ENCODE data around the gene SLMAP.

SLMAP gene

GRCh38 chr3:57755741-57756527 lies at the start of gene SLMAP:
SLMAP (plus strand) TSS chr3:57756309; CDS start chr3:57757652, 1,343 bp downstream.
- peak; percentile 97 for DNase-seq (ENCODE audit: low spot score)

DNA sequence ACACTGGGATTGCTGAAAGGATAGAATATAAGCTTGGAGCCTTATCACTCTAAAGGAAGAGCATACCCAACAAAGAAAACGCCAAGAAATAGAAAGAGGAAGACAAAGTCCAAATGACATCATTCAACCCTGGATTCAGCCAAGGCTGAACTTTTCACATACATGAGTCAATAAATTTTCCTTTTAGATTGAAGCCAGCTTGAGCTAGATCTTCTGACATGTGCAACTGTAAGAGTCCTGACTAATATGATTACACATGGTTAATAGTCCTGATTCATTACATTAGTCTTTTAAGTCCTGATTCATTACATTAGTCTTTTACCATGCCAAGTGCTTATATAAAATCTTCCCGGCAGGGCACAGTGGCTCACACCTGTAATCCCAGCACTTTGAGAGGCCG lies 49.6 kb upstream of the SLMAP start:
- peak; percentile 60 for DNase-seq (ENCODE audit: low spot score)

DNA sequence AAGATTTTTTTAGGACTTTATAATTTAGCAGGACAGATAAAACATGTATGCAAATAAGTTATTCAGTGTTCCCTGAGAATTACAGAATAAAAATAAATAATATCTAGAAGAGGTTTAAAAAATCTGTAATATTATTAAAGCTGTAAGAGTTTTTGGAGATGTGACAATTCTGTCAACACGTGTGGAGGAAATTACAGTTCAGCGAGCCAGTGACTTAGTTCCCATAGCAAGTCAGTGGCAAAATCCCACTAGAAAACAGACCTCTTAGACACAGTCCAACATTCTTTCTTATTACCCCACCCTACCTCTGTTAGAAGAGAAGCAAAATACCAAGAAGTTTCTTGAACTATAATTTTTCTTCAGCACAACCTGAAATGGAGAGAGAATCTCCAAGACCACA lies 47.1 kb upstream of the SLMAP start:
- no peak for DNase-seq (ENCODE audit: low spot score)

- peak; percentile 10 for DNase-seq (ENCODE audit: low spot score)
Measured at GRCh38 chr3:57709559-57709958, 46.5 kb upstream of the SLMAP start.

DNA sequence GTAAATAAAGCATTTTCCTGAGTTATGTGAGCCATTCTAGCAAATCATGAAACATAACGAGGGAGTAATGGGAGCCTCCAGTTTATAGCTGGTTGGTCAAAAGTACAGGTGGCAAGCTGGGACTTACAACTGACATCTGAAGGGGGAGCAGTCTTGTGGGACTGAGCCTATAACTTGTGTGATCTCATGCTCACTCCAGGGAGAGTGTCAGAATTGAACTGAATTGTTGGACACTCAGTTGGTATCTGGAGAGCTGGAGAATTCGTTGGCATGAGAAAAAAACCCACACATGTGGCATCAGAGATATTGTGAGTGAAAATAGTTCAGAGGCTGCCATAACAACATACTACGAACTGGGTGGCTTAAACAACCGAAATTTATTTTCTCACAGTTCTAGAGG lies 40.4 kb upstream of the SLMAP start:
- no peak for DNase-seq (ENCODE audit: low spot score)

DNA sequence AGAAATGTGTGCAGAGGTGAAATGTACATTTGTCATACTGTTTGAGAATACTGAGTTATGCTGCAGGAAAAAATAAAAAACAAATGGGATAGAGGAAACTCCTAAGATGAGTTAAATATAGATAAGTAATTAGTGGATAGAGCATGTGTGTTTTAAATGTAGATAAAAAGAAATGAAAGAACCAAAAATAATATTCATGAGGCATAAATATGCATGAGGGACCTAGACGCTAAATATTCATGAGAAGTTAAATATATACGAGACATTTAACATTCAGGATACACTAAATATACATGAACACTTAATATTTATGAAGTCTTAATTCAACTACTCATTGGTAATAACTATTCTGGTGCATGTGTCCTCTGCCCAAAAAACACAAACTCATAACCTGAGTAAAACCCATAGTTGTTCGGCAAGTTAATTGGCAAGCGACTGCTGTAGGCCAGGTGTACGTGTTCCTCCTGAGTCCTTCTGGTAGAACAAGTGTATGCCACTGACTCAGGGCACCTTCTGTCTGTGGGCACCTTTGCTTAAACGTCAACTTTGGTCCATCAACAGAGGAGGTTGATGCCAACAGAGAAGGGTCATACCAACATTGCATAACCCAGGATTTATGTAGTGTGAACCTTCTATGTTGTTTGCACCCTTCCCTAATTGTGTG lies 38.8 kb upstream of the SLMAP start:
- DNase-seq (ENCODE audit: low spot score): no peak

DNA sequence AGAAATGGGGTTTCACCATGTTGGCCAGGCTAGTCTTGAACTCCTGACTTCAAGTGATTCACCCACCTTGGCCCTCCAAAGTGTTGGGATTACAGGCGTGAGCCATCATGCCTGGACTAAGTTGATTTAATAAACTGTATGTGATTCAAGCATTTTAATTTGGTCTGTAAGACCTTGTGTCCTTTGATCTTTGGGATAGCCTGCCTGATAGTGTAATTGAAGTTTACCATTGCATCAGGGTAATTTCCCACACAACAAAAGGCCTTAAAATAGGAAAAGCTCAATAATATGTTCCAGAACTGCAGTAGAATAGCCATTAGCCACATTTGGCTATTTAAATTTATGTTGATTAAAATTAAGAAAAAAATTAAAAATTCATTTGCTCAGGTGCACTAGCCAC lies 38.0 kb upstream of the SLMAP start:
- DNase-seq (ENCODE audit: low spot score): no peak

DNA sequence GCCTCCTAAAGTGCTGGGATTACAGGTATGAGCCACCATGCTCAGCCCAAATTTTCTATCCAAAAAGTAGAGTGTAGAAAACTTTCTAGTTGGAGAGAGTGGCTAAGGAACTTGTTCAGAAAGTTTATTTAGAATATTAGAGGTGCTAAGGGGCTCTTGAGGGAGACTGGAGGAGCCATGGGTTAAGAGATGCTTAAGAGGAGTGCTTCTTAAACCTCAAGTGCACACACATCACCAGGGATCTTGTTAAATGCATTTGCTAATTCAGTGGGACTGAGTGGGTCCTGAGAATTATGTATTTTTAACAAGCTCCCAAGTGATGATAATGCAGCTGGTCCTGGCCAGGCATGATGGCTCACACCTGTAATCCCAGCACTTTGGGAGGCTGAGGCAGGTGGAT lies 29.7 kb upstream of the SLMAP start:
- DNase-seq (ENCODE audit: low spot score): no peak

- DNase-seq (ENCODE audit: low spot score): no peak
Measured at GRCh38 chr3:57727106-57727505, 29.0 kb upstream of the SLMAP start.

DNA sequence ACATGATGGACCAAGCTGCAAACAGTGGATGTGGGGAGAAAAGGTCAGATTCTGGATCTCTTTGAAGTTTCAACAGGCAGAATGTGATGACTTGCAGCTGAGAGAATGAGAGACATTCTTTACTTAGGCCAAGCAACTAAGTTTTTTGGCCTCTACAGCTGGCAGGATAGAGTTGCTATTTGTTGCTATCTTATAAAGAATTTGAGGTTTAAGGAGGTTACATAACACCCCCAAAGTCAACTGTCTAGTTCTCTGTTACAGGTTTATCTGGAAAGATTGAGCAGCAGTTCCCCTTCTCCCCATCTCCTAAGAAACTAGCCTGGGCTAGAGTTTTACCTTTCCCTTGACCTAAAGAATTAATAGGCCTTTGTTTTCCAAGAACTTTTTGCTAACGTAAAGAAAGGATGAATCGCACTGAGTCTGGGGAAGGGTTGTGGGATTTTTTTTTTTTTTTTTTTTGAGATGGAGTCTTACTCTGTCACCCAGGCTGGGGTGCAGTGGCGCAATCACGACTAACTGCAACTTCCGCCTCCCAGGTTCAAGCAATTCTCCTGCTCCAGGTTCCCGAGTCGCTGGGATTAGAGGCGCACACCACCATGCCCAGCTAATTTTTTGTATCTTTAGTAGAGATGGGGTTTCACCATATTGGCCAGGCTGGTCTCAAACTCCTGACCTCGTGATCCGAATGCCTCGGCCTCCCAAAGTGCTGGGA lies 26.6 kb upstream of the SLMAP start:
- DNase-seq (ENCODE audit: low spot score): no peak

- no peak for DNase-seq (ENCODE audit: low spot score)
Measured at GRCh38 chr3:57730682-57731081, 25.4 kb upstream of the SLMAP start.

DNA sequence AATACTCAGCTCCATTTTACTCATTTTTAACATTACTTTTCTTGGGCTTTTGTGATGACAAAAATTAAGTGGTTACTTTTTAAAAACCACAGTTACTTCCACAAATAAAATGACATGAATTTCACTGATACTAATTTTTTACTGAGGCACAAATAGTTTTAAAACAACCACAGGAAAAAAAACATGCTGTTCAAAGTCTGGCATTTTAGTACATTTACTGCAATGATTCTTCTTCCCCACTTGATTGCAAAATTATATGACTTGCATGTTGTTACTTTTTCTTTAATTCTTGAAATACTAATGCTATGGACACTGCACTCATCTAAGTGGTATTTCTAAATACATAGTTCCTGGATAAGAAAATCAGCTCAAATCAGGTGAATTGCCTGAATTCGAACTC lies 24.8 kb upstream of the SLMAP start:
- no peak for DNase-seq (ENCODE audit: low spot score)

- no peak for DNase-seq (ENCODE audit: low spot score)
Measured at GRCh38 chr3:57733790-57734189, 22.3 kb upstream of the SLMAP start.

- no peak for DNase-seq (ENCODE audit: low spot score)
Measured at GRCh38 chr3:57735405-57735804, 20.7 kb upstream of the SLMAP start.

GRCh38 chr3:57737840-57738239 lies 18.3 kb upstream of the SLMAP start:
- DNase-seq (ENCODE audit: low spot score): no peak

DNA sequence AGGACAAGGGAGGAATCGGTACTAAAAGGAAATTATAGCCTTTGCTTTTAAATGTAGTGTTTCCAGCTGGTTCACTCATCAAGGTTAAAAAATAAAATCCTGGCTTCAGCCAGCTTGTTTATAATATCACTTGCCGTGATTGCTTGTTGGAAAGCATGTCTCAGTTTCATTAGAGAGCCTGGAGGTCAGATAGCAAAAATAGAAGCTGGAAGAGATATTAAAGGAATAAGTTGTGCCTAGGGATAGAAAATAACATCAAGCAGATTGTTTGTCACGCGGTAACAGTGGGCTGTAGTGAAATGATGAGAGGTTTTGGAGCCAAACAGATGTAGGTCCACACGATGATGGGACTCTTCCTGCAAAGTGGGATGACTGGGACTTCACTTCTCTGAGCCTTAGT lies 17.7 kb upstream of the SLMAP start:
- no peak for DNase-seq (ENCODE audit: low spot score)

DNA sequence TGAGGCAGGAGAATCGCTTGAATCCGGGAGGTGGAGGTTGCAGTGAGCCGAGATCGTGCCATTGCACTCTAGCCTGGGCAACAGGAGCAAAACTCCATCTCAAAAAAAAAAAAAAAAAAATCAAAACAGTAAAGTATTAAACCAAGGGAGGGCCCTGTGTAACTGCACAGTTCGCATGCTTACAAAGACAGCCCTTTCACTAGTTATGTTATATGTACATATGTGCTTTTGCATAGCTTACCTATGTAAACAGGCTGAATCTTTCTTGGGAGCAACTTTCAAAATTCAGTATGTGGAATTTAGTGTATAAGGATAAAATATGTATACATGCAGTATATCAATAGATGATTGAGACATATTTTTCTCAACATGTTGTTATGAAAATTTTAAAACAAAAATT lies 16.1 kb upstream of the SLMAP start:
- DNase-seq (ENCODE audit: low spot score): no peak

GRCh38 chr3:57743496-57743895 lies 12.6 kb upstream of the SLMAP start:
- DNase-seq (ENCODE audit: low spot score): peak; percentile 25

GRCh38 chr3:57745101-57745500 lies 11.0 kb upstream of the SLMAP start:
- DNase-seq (ENCODE audit: low spot score): no peak

DNA sequence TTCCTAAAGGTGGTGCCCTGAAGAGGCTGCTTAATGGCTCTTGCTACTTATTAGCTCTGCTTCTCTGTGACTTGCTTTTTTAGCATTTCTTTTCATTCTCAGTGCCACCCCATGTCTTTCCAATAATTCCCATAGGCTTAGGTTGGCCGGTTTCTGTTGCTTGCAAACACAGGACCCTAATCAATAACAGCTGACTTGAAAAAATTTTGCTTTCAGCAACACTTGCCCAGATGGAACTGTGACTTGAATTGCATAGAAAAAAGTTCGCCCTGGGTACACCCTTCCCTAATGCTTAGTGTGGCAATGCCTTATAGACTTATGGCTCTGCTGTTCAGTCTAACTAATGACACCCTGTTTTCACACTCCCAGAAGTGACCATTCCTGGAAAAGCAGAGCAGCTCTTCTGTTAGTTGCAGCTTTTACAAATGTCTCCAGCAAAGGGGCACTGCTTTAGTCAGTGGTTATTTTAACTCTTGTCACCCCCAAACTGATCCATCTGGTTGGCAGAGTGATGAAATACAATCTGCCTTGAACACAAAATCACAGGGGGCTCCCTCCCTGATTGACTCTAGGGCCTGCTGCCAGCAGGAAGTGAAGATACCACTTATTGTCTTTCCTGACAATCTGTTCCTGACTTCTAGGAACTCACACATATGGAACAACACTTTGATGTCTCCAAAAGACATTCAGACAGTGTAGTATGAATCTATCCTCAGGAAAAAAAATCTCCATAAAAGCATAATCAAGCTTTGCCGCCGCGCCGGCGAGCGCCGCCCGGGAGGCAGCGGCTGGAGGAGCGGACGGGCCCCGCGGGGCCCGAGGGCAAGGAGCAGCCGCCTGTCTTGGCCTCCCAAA lies 9.7 kb upstream of the SLMAP start:
- no peak for DNase-seq (ENCODE audit: low spot score)

- DNase-seq (ENCODE audit: low spot score): no peak
Measured at GRCh38 chr3:57749542-57749941, 6.6 kb upstream of the SLMAP start.

DNA sequence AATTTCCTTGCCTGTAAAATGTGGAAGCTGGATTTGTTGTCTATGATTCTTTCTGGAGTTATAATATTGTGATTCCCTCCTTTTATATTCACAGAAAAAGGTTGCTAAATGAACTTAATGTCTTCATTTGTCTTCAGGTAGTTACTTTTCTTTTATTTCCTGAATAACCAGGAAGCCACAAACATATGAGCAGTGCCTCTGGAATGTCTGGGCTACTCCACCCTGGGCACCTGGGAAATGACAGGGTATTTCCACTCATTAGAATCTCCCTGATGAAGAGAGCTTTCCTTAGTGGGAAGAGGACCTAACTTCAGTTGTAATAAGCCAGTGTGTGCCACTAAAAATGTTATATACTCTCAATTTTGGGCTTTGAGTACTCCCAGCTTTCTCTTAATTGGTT lies 3.8 kb upstream of the SLMAP start:
- DNase-seq (ENCODE audit: low spot score): peak; percentile 34

Measured in kidney capillary endothelial cell (primary cell).